HTR-8/SVneo (cell line): ENCODE data around the gene FLRT2.

ENCODE experiments used
- DNase-seq: peaks from one replicate; pipeline ENCODE4 v3.0.0; 2011; ENCODE audit warnings: low spot score, mixed read lengths; ENCODE audit not compliant: insufficient read length
- FAIRE-seq: peaks from 2 replicates; lab custom pipeline; 2011; peaks lifted over from hg19 to GRCh38; lab: Jason Lieb, UNC

The FLRT2 gene

DNA sequence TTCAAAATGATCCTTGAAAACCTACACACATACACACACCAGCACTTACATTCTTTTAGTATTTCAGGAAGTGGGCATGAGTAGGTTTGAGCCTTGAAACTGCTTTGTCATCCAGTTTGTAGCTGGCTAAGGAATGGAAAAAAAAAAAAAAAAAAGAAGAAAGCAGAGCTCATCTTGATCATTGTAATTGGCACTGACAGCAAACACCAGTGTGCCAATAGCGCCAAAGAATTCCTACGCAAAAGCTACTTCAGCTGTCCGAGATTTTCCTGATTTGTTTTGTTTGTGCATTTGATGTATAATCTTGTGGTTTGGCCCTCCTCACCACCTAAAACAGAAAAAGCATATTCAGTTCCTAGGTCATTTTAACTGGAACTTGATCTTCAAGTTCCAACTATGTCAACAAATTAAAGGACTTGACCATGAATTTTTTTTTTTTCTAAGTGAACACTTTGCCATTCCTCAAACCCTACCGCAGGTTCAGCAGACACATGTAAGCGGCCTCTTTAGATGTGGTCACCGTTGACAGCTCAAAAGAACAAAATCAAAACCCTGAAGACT lies 57.3 kb downstream of the FLRT2 start:
- no peak for FAIRE-seq
- DNase-seq = no peak

DNA sequence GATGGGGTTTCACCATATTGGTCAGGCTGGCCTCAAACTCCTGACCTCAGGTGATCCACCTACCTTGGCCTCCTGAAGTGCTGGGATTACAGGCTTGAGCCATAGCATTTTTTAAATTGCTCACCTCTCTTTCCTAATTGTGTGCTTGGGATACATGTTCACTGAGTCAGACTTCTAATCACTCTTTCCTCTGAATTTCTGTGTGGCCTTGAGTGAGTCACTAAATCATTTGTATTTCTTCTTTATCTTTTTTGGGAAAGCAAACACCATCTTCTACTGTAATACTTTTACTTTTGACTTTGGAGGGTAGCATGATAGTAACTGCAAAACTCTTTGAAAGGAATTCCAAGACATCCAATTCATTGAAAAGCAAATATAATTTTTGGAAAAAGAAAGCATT lies 60.8 kb downstream of the FLRT2 start:
- DNase-seq (no peak), FAIRE-seq (no peak)

- FAIRE-seq (no peak), DNase-seq (no peak)
Measured at GRCh38 chr14:85594217-85594616, 64.3 kb downstream of the FLRT2 start.

GRCh38 chr14:85595981-85596380 lies 66.0 kb downstream of the FLRT2 start:
- FAIRE-seq = no peak
- no peak for DNase-seq

GRCh38 chr14:85596562-85596961 lies 66.6 kb downstream of the FLRT2 start:
- no peak for FAIRE-seq
- DNase-seq = no peak

GRCh38 chr14:85597701-85598100 lies 67.8 kb downstream of the FLRT2 start:
- FAIRE-seq = no peak
- no peak for DNase-seq

- FAIRE-seq = no peak
Measured at GRCh38 chr14:85599939-85600338, 70.0 kb downstream of the FLRT2 start.

DNA sequence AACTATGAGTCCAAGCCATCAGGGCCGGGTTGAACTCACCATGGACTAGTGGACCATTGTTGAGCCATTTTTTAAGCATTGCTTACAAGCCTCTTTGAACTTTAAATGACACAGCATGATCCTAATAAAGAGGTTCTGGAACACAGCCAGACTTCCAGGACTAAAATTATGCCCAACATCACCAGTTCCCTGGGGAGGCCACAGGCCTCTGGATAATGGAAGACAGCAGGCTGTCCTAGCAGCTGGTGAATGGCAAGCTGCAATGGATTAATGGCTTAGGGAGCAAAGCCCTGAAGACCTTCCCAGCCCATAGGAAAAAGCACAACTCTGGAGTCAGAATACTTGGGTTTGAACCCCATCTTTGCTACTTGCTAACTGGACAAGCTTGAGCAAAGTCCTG lies 71.3 kb downstream of the FLRT2 start:
- no peak for FAIRE-seq
- no peak for DNase-seq

More at GRCh38 chr14:85599939-85600338, 70.0 kb downstream of the FLRT2 start:
- no peak for DNase-seq

- no peak for FAIRE-seq
Measured at GRCh38 chr14:85601690-85602089, 71.7 kb downstream of the FLRT2 start.

DNA sequence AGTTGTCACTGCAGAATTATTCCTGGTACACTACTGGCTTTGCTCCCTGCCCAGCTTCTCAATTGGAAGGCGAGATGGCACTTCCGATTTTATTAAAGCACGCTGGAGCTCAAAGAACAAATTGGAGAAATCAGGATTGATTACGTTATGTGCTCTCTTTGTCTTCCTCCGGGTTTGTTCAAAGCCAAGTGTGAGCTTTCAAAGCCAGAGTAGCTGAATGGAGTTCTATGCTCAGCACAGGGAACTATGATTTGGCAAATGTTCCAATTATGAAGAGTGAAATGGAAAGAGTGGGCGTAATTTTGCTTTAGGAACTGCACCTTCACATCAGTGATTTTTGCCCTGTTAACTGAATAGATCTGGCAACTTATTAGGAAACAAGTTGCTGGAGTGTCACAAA lies 72.4 kb downstream of the FLRT2 start:
- FAIRE-seq (no peak), DNase-seq (no peak)

More at GRCh38 chr14:85601690-85602089, 71.7 kb downstream of the FLRT2 start:
- DNase-seq = no peak

DNA sequence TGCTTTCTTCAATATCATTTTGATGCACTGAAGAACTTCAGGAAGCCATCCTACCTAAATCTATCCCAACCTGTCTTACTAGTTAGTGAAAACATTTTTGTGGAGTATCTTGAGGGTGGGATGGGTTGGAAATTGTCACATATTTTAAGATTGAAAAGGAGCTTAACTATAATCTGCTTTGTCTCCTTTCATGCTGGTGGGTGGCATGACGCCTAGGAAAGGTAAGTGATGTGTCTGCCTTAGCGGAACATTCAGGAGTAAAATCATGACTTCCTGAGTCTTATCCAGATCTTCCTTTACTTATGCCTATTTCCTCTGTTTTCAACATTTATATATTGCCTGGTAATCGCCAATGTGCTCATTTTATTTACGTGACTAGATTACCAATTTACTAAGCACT lies 74.1 kb downstream of the FLRT2 start:
- FAIRE-seq (no peak), DNase-seq (no peak)

GRCh38 chr14:85604714-85605113 lies 74.8 kb downstream of the FLRT2 start:
- FAIRE-seq (no peak), DNase-seq (no peak)

GRCh38 chr14:85607651-85608081 lies 77.7 kb downstream of the FLRT2 start:
- DNase-seq (no peak), FAIRE-seq (no peak)

- DNase-seq (no peak), FAIRE-seq (no peak)
Measured at GRCh38 chr14:85613496-85613895, 83.6 kb downstream of the FLRT2 start.

- no peak for DNase-seq
- no peak for FAIRE-seq
Measured at GRCh38 chr14:85616386-85616885, 86.5 kb downstream of the FLRT2 start.

GRCh38 chr14:85616886-85617285 lies 86.9 kb downstream of the FLRT2 start:
- FAIRE-seq = no peak
- DNase-seq = no peak

DNA sequence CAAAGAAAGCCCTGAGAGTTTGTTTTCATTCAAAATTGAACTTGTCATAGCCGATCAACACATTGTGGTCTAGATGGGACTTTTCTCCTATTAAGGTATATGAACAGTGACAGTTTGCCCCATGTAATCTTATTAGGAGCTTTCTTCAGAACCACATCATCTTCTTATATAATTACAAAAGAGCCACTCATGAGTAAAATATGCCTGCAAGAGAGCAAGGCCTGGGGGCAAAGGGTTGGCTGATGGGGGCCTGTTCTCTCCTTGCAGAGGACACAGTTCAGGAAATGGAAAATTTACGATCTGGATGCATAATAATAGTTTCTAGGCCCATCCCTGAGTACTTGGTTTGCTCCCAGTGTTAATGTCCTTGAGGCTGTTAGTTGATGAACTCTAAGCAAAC lies 87.8 kb downstream of the FLRT2 start:
- DNase-seq (peak; percentile 10), FAIRE-seq (no peak)

GRCh38 chr14:85618390-85618789 lies 88.4 kb downstream of the FLRT2 start:
- no peak for FAIRE-seq
- DNase-seq = no peak

DNA sequence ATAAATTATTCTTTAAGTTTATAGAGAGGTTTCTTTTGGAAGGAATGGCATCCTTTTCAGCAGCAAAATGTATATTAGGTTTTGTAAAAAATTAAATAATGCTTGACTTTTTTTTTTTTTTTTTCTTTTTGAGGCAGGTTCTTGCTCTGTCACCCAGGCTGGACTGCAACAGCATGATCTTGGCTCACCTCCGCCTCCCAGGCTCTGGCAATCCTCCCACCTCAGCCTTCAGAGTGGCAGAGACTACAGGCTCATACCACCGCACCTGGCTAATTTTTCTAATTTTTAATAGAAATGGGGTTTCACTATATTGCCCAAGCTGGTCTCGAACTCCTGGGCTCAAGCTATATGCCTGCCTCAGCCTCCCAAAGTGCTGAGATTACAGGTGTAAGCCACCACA lies 89.0 kb downstream of the FLRT2 start:
- FAIRE-seq = no peak
- DNase-seq = no peak

GRCh38 chr14:85619851-85620250 lies 89.9 kb downstream of the FLRT2 start:
- FAIRE-seq (no peak), DNase-seq (no peak)

- FAIRE-seq (no peak), DNase-seq (no peak)
Measured at GRCh38 chr14:85620947-85621346, 91.0 kb downstream of the FLRT2 start.

GRCh38 chr14:85622106-85622505 lies 92.2 kb downstream of the FLRT2 start:
- DNase-seq = no peak
- no peak for FAIRE-seq
